ENCODE measurements around the gene COMT.

The COMT gene

GRCh38 chr22:19918332-19919106, 23.1 kb upstream of the COMT start:
- TF ChIP-seq CTCF (conservative IDR thresholded peaks at IDR 0.05; ENCODE audit: low read depth, low read length): no peak
- Histone ChIP-seq H3K36me3 (ENCODE audit: insufficient read depth) (peaks cover 4% of the 10 kb centered on the region; the same call in 1 of the 2 replicates), H3K27me3 (ENCODE audit: insufficient read depth, low read depth) (no peaks in the 10 kb centered on the region), H2AFZ (ENCODE audit: low read depth) (no peak overlapping the region), H3K9ac (no peak overlapping the region), H3K4me1 (ENCODE audit: low read depth, poor library complexity, severe bottlenecking) (no peaks in the 10 kb centered on the region), H4K20me1 (ENCODE audit: insufficient read depth) (no peaks in the 10 kb centered on the region), H3K4me2 (no peak overlapping the region), H3K79me2 (ENCODE audit: insufficient read depth, low read depth) (no peaks in the 10 kb centered on the region), H3K4me3 (IDR thresholded peaks at IDR 0.05; ENCODE audit: insufficient read depth, low read depth, low read length) (no peak overlapping the region), H3K27ac (no peak overlapping the region)

GRCh38 chr22:19919701-19920363, 21.7 kb upstream of the COMT start:
- no peak for TF ChIP-seq CTCF (conservative IDR thresholded peaks at IDR 0.05; ENCODE audit: low read depth, low read length)
- Histone ChIP-seq H3K9ac (no peak overlapping the region), H4K20me1 (ENCODE audit: insufficient read depth) (no peaks in the 10 kb centered on the region), H3K4me2 (no peak overlapping the region), H3K4me3 (IDR thresholded peaks at IDR 0.05; ENCODE audit: insufficient read depth, low read depth, low read length) (no peak overlapping the region), H3K4me1 (ENCODE audit: low read depth, poor library complexity, severe bottlenecking) (no peaks in the 10 kb centered on the region), H2AFZ (ENCODE audit: low read depth) (no peak overlapping the region), H3K36me3 (ENCODE audit: insufficient read depth) (no peaks in the 10 kb centered on the region), H3K27me3 (ENCODE audit: insufficient read depth, low read depth) (no peaks in the 10 kb centered on the region), H3K27ac (no peak overlapping the region), H3K79me2 (ENCODE audit: insufficient read depth, low read depth) (no peaks in the 10 kb centered on the region)

GRCh38 chr22:19921544-19922081, 20.0 kb upstream of the COMT start:
- Histone ChIP-seq H3K4me3 (IDR thresholded peaks at IDR 0.05; ENCODE audit: insufficient read depth, low read depth, low read length) (no peak overlapping the region), H2AFZ (ENCODE audit: low read depth) (no peak overlapping the region), H3K27ac (no peak overlapping the region)

More at GRCh38 chr22:19921544-19922081, 20.0 kb upstream of the COMT start:
- no peaks in the 10 kb centered on the region for H3K36me3 ChIP-seq (ENCODE audit: insufficient read depth)
- no peak for TF ChIP-seq CTCF (conservative IDR thresholded peaks at IDR 0.05; ENCODE audit: low read depth, low read length)
- no peaks in the 10 kb centered on the region for H3K4me1 ChIP-seq (ENCODE audit: low read depth, poor library complexity, severe bottlenecking)
- no peak overlapping the region for H3K9ac ChIP-seq
- H3K79me2 ChIP-seq (ENCODE audit: insufficient read depth, low read depth): no peaks in the 10 kb centered on the region
- no peak overlapping the region for H3K4me2 ChIP-seq
- no peaks in the 10 kb centered on the region for H3K27me3 ChIP-seq (ENCODE audit: insufficient read depth, low read depth)
- no peaks in the 10 kb centered on the region for H4K20me1 ChIP-seq (ENCODE audit: insufficient read depth)

Measured in KMS-11 (cell line).